Endothelial cell (in vitro differentiated cells): ENCODE results near the gene IFITM1. TPM values are rescaled to one million over a fixed set of nuclear protein-coding genes. Genes with fewer than 3 reads are reported as not detected.
"Not testable (repeated sequence)": the region's sequence is repeated elsewhere in the genome, so short reads cannot be mapped to it uniquely, and the experiment has no call there.

Source experiments
- DNase-seq: peaks from one replicate; pipeline ENCODE4 v3.0.0; 2021; ENCODE audit warnings: low spot score
- H3K27ac Mint-ChIP-seq: one replicate; pipeline ENCODE4 v1.8.0; 2021; ENCODE audit warnings: mixed read lengths, inconsistent platforms; ENCODE audit not compliant: unreplicated experiment
- H3K27me3 Mint-ChIP-seq: one replicate; pipeline ENCODE4 v1.8.0; 2021; ENCODE audit warnings: mild to moderate bottlenecking, moderate library complexity, mixed read lengths, inconsistent platforms; ENCODE audit not compliant: unreplicated experiment
- H3K36me3 Mint-ChIP-seq: one replicate; pipeline ENCODE4 v1.8.0; 2021; ENCODE audit warnings: mild to moderate bottlenecking, low read depth, mixed read lengths, inconsistent platforms; ENCODE audit not compliant: unreplicated experiment
- H3K4me1 Mint-ChIP-seq: one replicate; pipeline ENCODE4 v1.8.0; 2021; ENCODE audit warnings: mild to moderate bottlenecking, mixed read lengths, inconsistent platforms; ENCODE audit not compliant: unreplicated experiment
- H3K4me3 Mint-ChIP-seq: one replicate; pipeline ENCODE4 v1.8.0; 2021; ENCODE audit warnings: mild to moderate bottlenecking, mixed read lengths, inconsistent platforms; ENCODE audit not compliant: unreplicated experiment
- H3K9me3 Mint-ChIP-seq: one replicate; pipeline ENCODE4 v1.8.0; 2021; ENCODE audit warnings: mixed read lengths, inconsistent platforms; ENCODE audit not compliant: unreplicated experiment
- CTCF ChIP-seq: fragments of 200-600 bp; sonication (generic); IDR thresholded peaks from one replicate; pipeline ENCODE4 v1.5.0; 2021; ENCODE audit warnings: antibody characterized with exemption; ENCODE audit not compliant: unreplicated experiment
- total RNA-seq: library from RNA; stranded (reverse); fragmentation: NEBNext Ultra II Directional; extraction: Animal tissue kit (Norgen Biotek cat#: 25700); gene quantifications from one replicate; pipeline ENCODE4 v1.2.1, GENCODE V29; 2021; ENCODE audit not compliant: unreplicated experiment

The IFITM1 gene
- total RNA-seq, 1 donor from 2014 or later = 23.4 TPM

GRCh38 chr11:284105-285020 is 29.5 kb upstream of the IFITM1 start:
- H3K4me3 Mint-ChIP-seq = no peak overlapping the region
- no peak for DNase-seq
- no peak for TF ChIP-seq CTCF
- H3K9me3 Mint-ChIP-seq = peaks cover 4% of the 10 kb centered on the region
- no peak overlapping the region for H3K27ac Mint-ChIP-seq
- peaks cover 31% of the 10 kb centered on the region for H3K27me3 Mint-ChIP-seq
- no peaks in the 10 kb centered on the region for H3K4me1 Mint-ChIP-seq
- H3K36me3 Mint-ChIP-seq = peaks cover 5% of the 10 kb centered on the region

GRCh38 chr11:285021-285893 is 28.6 kb upstream of the IFITM1 start:
- Mint-ChIP-seq H3K4me1 (no peaks in the 10 kb centered on the region), H3K4me3 (no peak overlapping the region), H3K9me3 (peaks cover 4% of the 10 kb centered on the region), H3K36me3 (peaks cover 5% of the 10 kb centered on the region), H3K27me3 (peaks cover 33% of the 10 kb centered on the region), H3K27ac (no peak overlapping the region)
- no peak for TF ChIP-seq CTCF
- no peak for DNase-seq

DNA sequence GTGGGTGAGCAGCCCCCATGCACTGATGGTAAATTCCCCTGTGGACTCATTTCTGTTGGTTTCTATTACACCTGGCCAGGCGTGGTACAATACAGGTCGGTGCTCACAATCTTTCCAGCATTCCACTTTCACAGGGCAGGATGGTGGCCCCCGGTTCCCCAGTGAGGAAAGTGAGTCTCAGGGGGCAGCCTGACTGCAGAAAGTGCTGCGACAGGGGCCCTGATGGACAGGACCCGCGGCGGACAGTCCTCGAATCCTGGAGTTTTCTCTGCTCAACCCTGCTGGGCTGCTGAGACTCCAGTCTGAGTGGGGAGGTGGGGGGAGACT is 28.0 kb upstream of the IFITM1 start:
- H3K27me3 Mint-ChIP-seq = peaks cover 31% of the 10 kb centered on the region
- H3K4me3 Mint-ChIP-seq = no peak overlapping the region
- no peak for DNase-seq
- H3K27ac Mint-ChIP-seq = no peak overlapping the region
- TF ChIP-seq CTCF = no peak
- H3K36me3 Mint-ChIP-seq = peaks cover 5% of the 10 kb centered on the region
- H3K9me3 Mint-ChIP-seq = peaks cover 4% of the 10 kb centered on the region
- H3K4me1 Mint-ChIP-seq = no peaks in the 10 kb centered on the region

DNA sequence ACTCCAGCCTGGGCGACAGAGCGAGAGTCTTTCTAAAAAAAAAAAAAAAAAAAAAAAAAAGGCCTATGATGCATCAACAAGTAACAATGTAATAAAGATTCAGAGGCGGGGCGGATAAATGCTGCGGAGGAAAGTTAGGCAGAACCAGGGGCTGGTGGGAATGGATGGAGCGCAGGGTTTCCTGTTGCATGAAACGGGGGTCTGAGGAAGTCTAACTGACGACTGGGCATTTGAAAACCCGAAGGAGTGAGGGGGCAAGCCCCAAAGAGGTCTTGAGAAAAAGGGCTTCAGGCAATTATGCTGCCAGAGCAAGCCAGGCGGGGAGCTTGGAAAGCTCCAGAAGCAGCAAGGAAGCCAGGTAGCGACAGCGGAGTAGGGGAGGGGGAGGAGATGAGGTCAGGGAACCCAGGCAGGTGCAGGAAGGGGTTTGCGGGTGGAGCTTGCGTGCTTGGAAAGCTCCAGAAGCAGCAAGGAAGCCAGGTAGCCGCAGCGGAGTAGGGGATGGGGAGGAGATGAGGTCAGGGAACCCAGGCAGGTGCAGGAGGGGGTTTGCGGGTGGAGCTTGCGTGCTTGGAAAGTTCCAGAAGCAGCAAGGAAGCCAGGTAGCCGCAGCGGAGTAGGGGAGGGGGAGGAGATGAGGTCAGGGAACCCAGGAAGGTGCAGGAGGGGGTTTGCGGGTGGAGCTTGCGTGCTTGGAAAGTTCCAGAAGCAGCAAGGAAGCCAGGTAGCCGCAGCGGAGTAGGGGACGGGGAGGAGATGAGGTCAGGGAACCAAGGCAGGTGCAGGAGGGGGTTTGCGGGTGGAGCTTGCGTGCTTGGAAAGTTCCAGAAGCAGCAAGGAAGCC is 26.6 kb upstream of the IFITM1 start:
- not testable (repeated sequence) for DNase-seq, H3K27ac Mint-ChIP-seq, H3K4me1 Mint-ChIP-seq, H3K9me3 Mint-ChIP-seq, H3K36me3 Mint-ChIP-seq
- Mint-ChIP-seq H3K4me3 (peak overlapping the region; percentile 39), H3K27me3 (peaks cover 22% of the 10 kb centered on the region)

DNA sequence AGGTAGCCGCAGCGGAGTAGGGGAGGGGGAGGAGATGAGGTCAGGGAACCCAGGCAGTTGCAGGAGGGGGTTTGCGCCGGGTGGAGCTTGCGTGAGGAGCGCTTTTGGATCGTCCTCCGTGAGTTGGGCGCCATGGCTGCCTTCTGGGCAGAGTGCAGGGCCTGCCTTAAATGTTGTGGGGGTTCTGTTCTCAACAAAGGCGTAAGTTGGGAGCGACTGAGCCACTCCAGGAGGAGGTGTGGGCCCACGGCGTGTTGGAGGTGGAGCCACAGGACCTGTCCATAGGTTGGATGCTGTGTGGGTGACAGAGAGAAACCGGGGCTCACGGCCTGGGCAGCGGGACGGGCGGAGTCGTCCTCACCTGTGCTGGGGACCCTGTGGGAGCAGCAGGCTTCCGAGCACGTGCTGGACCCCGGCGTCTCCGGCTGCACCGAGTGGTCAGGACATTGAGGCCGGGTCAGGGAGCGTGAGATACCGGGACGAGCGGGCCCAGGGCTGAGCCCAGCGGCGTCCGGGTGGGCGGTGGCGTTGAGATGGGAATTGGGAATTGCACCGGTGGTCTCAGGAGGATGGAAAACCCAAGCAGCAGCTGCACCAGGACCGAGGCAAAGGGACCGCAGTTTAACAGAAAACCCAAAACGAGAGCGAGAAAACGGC is 25.9 kb upstream of the IFITM1 start:
- Mint-ChIP-seq H3K36me3 (peaks cover 5% of the 10 kb centered on the region), H3K27ac (no peak overlapping the region), H3K4me1 (no peaks in the 10 kb centered on the region), H3K9me3 (peaks cover 4% of the 10 kb centered on the region), H3K4me3 (peak overlapping the region; percentile 86), H3K27me3 (peaks cover 17% of the 10 kb centered on the region)
- no peak for DNase-seq
- no peak for TF ChIP-seq CTCF
